GM20431 (cell line): ENCODE measurements around the gene DSCAML1.
"Not testable (repeated sequence)": the region's sequence is repeated elsewhere in the genome, so short reads cannot be mapped to it uniquely, and the experiment has no call there.

Source experiments
- in situ Hi-C: fragments of 300-500 bp; cut with MseI, MboI; formaldehyde crosslinking; loops from one replicate; pipeline ENCODE4 v1.15.0; 2020; ENCODE audit warnings: low sequenced_read_pairs; ENCODE audit not compliant: unreplicated experiment

Gene DSCAML1

GRCh38 chr11:117770061-117770460 is 27.0 kb downstream of the DSCAML1 start:
- in situ Hi-C loops, result no loop called here

- in situ Hi-C loops, result no loop called here
Measured at GRCh38 chr11:117769533-117769932, 27.5 kb downstream of the DSCAML1 start.

GRCh38 chr11:117768506-117768905 is 28.5 kb downstream of the DSCAML1 start:
- in situ Hi-C loops, result no loop called here

GRCh38 chr11:117767071-117767470 is 29.9 kb downstream of the DSCAML1 start:
- in situ Hi-C loops, result no loop called here

DNA sequence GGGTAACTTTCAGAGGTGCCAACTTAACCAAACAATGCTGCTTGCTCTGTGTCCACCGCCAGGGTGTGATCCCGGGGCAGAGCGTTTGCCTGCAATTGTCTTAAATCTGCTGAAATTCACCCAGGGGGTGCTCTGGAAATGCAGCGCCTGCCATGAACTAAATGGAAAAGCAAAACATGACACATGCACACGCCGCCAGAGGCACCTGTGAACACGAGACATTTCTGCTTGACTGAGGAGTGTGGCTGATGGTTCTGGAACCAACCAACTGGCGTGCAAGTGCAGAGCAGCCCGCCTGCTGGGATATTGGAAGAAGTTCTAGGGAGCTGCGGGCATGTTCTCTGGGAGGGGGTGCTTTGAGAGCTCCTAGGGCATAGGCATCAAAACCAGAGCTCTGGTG is 30.4 kb downstream of the DSCAML1 start:
- in situ Hi-C loops, result no loop called here

GRCh38 chr11:117766026-117766425 is 31.0 kb downstream of the DSCAML1 start:
- in situ Hi-C loops, result no loop called here

DNA sequence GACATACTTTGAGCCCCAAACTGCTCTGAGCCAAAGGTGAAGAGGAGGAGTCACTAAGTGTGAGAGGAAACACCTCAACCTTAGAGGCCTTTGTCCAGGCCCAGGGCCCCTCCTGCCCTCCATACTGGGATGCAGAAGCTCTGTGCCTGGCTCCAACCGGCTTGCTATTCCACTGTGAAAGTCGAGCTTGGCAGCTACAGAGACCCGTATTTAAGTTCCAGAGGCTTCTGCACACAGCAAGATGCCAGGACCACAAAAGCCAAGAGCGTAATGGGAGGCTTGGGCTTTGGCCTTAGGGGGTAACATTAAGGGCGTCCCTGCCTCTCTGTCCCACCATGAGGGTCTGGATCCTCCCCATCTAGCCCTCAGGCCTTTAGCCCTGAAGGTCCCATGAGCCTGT is 31.9 kb downstream of the DSCAML1 start:
- in situ Hi-C loops, result no loop called here

DNA sequence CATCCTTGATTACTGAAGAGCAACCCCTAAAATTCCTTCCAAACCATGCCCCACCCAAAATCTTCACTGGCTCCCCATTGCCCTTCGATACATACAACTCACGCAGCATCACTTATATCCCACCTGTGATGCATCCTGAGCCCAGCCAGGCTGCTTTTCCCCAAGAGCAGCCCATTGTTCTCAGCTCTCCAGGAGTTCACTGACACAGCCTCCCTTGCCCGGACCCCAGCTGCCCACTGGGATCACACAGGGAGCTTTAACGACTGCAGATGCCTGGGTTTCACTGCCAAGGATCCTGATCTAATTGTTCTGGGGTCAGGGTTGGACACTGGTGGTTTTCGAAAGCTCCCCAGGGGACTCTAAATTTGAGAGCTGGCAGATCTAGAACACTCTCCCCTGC is 33.6 kb downstream of the DSCAML1 start:
- in situ Hi-C loops, result not testable (repeated sequence)

GRCh38 chr11:117761993-117762392 is 35.0 kb downstream of the DSCAML1 start:
- in situ Hi-C loops, result no loop called here

- in situ Hi-C loops, result no loop called here
Measured at GRCh38 chr11:117759305-117759704, 37.7 kb downstream of the DSCAML1 start.

- in situ Hi-C loops, result no loop called here
Measured at GRCh38 chr11:117754030-117754429, 43.0 kb downstream of the DSCAML1 start.

- in situ Hi-C loops, result no loop called here
Measured at GRCh38 chr11:117752721-117753237, 44.2 kb downstream of the DSCAML1 start.

GRCh38 chr11:117752071-117752470 is 44.9 kb downstream of the DSCAML1 start:
- in situ Hi-C loops, result no loop called here

- in situ Hi-C loops, result no loop called here
Measured at GRCh38 chr11:117750916-117751662, 45.9 kb downstream of the DSCAML1 start.

GRCh38 chr11:117750357-117750756 is 46.7 kb downstream of the DSCAML1 start:
- in situ Hi-C loops, result no loop called here

GRCh38 chr11:117749541-117749910 is 47.5 kb downstream of the DSCAML1 start:
- in situ Hi-C loops, result no loop called here

DNA sequence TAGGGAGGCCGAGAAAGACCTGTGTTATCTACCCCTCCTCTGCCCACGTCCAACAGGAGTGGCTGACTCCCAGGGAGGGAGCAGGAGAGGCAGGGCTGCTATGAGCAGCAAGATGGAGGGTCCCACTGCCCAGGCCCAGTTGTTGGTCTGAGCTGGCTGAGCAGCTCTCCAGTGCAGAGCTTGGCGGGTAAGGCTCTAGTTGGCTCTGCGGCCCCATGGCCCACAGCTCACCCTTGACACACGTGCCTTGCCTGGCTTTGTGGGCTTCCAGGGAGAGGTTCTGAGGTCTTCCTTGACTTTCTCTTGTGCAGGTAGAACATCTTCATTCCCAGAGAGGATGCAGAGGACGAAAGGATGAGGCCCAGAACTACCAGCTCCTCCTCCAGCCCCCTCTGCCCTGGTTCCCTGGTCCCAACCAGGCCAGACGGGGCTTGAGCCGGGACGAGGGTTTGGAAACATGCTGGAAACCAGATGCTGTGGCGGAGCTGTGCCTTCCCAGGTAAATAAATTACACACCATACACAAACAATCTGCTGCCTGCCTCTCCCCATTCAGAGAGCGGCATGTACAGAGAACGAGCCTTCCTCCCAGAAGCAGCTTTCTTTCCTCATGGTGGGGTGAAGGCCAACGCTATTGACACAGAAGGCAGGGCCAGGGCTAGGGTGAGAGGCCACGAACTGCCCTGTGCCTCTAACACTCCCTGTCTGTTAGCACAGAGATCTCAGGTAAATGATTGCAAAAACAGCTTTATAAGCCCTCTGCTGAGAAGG is 48.1 kb downstream of the DSCAML1 start:
- in situ Hi-C loops, result no loop called here

GRCh38 chr11:117747892-117748291 is 49.1 kb downstream of the DSCAML1 start:
- in situ Hi-C loops, result no loop called here

DNA sequence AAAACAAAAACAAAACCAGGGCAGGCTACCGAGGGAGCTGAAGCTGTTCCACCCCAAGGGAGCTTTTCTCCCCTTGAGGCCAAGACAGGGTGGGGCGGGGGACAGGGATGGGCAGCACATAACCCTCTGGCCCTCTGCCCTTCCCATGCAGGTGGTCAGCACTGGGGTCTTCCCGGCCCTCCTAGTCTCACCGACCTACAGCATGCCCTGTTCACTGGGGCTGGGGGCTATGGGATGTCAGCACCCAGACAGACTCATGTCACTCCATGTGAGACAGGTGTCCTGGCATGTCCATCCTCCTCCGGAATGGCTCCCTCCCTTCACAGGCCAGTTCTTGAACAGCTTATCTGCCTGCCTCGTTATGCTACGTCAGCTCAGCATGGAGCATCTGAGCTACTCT is 51.7 kb downstream of the DSCAML1 start:
- in situ Hi-C loops, result no loop called here

DNA sequence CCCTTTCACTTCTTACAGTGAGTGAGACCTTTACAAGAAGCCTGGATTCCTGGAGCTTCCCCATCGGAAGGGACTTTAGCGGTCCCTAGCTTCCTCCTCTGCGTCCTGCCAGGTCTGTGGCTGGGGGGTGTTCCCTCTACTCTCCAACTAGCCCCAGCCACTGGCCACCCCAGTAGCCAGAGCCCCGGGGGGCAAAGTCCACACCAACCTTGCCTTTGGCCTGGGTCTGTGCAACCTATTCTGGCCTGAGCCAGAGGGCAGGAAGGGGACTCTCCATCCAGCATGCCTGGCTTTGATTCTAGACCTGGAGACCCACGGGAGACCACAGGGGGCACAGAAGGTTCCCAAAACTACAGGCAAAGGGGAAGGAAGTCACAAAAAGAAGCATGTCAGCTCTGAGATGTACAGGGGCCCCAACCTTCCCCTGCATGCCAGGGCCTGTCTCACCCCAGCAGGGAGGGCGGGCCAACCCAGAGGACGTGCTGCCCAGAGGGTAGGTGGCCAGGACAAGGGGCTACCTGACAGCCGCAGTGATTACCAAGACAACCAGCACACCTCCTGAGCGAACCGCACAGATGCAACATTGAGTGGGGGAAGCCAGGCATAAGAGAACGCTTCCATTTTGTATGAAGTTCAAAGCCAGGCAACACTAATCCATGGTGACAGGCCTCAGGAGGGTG is 52.4 kb downstream of the DSCAML1 start:
- in situ Hi-C loops, result no loop called here
